ENCODE results near the gene DHRS1.

DHRS1 gene

DNA sequence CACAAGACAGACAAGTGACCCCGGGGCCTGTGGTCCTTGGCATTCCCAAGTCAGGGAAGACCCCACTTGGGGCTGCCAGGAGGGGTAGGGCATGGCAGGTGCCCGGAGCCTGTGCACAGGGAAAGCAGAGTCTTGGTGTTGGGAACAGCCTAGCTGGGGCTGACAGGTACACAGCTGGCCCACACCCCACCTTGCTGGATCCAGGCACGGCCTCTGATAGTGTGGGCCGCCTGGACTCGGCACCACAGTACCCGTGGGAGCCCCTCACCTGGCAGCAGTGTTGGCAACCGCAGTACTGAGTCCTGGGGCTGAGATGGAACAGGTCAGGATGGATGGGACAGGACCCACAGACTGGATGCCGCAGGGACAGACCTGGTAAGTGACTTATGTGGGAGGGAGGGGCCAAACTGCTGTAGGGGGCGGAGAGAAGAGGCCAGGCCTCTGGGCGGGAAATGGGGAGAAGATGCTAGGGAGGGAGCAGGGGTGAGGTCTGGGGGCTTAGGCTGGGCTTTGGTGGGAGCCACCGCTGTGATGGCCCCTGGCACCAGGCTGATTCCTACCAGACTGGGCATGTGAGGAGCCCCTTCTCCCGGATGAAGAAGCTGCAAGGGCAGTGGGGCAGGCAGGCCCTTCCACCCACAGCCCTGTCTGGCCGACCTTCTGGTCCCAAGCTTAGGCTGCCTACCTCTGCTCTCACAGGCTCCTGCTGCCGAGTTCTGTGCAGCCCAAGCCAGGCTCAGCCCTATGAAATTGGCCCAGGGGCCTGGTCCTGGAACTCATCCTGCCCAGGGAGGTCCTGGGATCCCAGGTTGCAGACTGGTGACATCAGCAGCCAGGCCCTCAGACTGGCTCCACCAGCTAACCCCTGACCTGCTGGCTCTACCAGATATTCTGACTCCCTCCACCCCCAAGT lies 36.5 kb downstream of the DHRS1 start, which contains the start of gene TGM1:
Gene TGM1, minus strand, starts transcription at position 357 of the 913 bp plus-strand sequence. CDS start 825 bp downstream, outside the sequence.
- DNase-seq (ENCODE audit: low spot score), result no peak

GRCh38 chr14:24261969-24262327 lies 37.6 kb downstream of the DHRS1 start:
- DNase-seq (ENCODE audit: low spot score), result no peak

DNA sequence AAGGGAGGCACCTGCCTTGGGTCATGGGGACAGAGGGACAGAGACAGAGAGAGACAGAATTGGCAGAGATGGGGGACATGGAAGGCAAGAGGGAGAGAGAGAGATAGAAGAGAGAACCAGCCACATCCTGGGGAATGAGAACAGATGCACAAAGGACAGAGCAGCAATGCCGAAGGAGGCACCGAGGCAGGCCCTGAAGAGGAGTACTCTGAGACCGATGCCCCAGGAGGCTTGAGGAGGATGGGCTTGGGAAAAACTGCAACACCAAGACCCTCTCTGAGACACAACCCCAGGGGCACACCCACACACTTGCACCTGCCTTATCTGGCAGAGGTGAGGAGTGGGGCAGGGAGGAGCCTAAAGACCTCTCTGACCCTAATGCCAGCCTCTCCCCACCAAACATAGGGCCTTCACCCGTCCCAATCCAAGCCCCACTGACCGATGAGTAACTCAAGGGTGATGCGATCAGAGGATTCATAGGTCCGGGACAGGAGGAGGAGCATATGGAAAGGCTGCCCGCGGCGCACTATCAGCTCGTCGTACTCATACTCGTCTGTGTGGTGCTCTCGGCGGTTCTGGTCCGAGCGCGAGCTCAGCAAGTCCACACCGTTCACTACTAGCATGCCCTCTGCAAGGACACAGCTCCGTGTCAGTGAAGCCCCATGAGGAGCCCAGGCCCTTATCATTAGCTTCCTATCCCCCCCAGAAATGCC lies 38.2 kb downstream of the DHRS1 start:
- no peak for DNase-seq (ENCODE audit: low spot score)

GRCh38 chr14:24260780-24261157 lies 38.8 kb downstream of the DHRS1 start:
- no peak for DNase-seq (ENCODE audit: low spot score)

- no peak for DNase-seq (ENCODE audit: low spot score)
These were observed 39.4 kb downstream of the DHRS1 start for GRCh38 chr14:24260026-24260779.

GRCh38 chr14:24259282-24260025 lies 40.1 kb downstream of the DHRS1 start:
- peak; percentile 80 for DNase-seq (ENCODE audit: low spot score)

- DNase-seq (ENCODE audit: low spot score), result no peak
These were observed 40.9 kb downstream of the DHRS1 start for GRCh38 chr14:24258548-24259265.

GRCh38 chr14:24258119-24258518 lies 41.5 kb downstream of the DHRS1 start:
- DNase-seq (ENCODE audit: low spot score), result no peak

GRCh38 chr14:24256960-24257359 lies 42.6 kb downstream of the DHRS1 start:
- peak; percentile 40 for DNase-seq (ENCODE audit: low spot score)

GRCh38 chr14:24255931-24256711 lies 43.5 kb downstream of the DHRS1 start:
- DNase-seq (ENCODE audit: low spot score), result no peak

GRCh38 chr14:24255438-24255837 lies 44.1 kb downstream of the DHRS1 start:
- no peak for DNase-seq (ENCODE audit: low spot score)

- DNase-seq (ENCODE audit: low spot score), result no peak
These were observed 44.8 kb downstream of the DHRS1 start for GRCh38 chr14:24254630-24255392.

DNA sequence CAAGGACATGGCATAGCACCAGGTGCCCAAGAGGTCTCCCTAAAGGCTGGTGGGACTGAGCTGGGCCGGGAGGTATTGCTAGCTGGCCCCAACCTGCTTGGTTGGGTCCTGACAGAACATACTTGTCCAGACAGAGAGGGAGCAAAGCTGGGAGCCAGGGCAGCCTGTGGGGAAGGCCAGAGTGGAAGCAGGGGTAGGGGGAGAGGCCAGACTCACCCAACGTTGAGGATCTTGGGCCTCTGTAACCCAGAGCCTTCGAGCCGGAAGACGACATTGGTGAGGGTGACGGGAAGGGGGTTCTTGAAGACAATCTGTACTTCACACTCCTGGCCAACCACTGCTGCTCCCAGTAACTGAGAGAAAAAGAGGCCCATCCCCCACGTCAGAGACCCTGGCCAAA lies 45.6 kb downstream of the DHRS1 start:
- DNase-seq (ENCODE audit: low spot score), result no peak

- no peak for DNase-seq (ENCODE audit: low spot score)
These were observed 47.1 kb downstream of the DHRS1 start for GRCh38 chr14:24252289-24253124.

- peak; percentile 79 for DNase-seq (ENCODE audit: low spot score)
These were observed 47.7 kb downstream of the DHRS1 start for GRCh38 chr14:24251880-24252288.

GRCh38 chr14:24250354-24250753 lies 49.2 kb downstream of the DHRS1 start:
- no peak for DNase-seq (ENCODE audit: low spot score)

- DNase-seq (ENCODE audit: low spot score), result no peak
These were observed 50.2 kb downstream of the DHRS1 start for GRCh38 chr14:24249230-24250021.

DNA sequence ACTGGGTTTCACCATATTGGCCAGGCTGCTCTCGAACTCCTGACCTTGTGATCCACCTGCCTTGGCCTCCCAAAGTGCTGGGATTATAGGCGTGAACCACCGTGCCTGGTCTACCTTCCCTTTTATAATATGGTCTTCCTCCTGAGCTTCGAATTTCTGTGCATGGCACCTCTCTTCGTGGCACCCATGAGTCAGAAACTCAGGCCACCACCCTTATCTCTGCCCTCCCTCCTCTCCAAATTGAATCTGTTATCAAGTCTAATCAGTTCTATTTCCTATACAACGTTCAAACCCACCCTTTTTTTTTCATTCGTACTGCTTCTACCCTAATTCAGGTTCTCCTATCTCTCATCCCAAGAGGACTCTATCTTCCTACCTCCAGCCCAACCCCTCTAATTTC lies 52.2 kb downstream of the DHRS1 start:
- DNase-seq (ENCODE audit: low spot score), result no peak
